ENCODE results near the gene MAP1S. TPM values are rescaled to one million over a fixed set of nuclear protein-coding genes. Genes with fewer than 3 reads are reported as not detected.

MAP1S gene
- total and polyA plus RNA-seq, 2 of the 13 experiments (the other 11 are each of a cell fraction or from before 2014, with no cell fraction given), result 3.8 to 7.3 TPM

- Histone ChIP-seq H4K20me1 (ENCODE audit: insufficient read depth, low read length) (no peaks in the 10 kb centered on the region), H3K4me3 (replicated peaks in 1 of 3; ENCODE audit: insufficient read depth in 1 of 3, low read depth in 2 of 3, low read length in 3 of 3) (no peak overlapping the region), H2AFZ (ENCODE audit: low read length) (no peak overlapping the region), H3K4me1 (ENCODE audit: insufficient read depth, low read length) (peaks cover 38% of the 10 kb centered on the region), H3K27me3 (ENCODE audit: control insufficient read depth in 1 of 2, insufficient read depth in 2 of 2, low read length in 2 of 2) (no peaks in the 10 kb centered on the region), H3K36me3 (replicated peaks in 1 of 2; ENCODE audit: control insufficient read depth in 1 of 2, insufficient read depth in 2 of 2, low read length in 2 of 2) (no peaks in the 10 kb centered on the region), H3K27ac (ENCODE audit: extremely low read length, insufficient read depth, low read length) (no peak overlapping the region), H3K9me3 (ENCODE audit: low read length) (no peaks in the 10 kb centered on the region), H3K4me2 (ENCODE audit: low read depth, low read length) (no peak overlapping the region), H3K79me2 (ENCODE audit: insufficient read depth, low read length) (no peaks in the 10 kb centered on the region), H3K9ac (ENCODE audit: insufficient read depth, low read depth, low read length) (no peak overlapping the region)
- 90% methylated on average over 1 of the region's 1 CpG for WGBS (ENCODE audit: low lambda C conversion rate)
- ChIA-PET CTCF (ENCODE audit: low intra/inter-chr PET ratio, low total read pairs) (no interaction called here), POLR2A (no interaction called here)
- DNase-seq (ENCODE audit: low spot score) (no peak), ATAC-seq (no peak), FAIRE-seq (no peak)
- no TSS peak for BruUV-seq (replicated peaks)
- intact Hi-C loops (cut with micrococcal nuclease; ENCODE audit: unreplicated experiment) (no loop called here), in situ Hi-C loops (cut with HindIII; ENCODE audit: extremely low pct_ligation_motif_present, low pct_unique_long_range_greater_than_20kb) (no loop called here)
- no peak for TF ChIP-seq DPF2 (CRISPR knock-in tag; IDR thresholded peaks at IDR 0.05; ENCODE audit: borderline replicate concordance, low read depth)
- TF ChIP-seq YY1 (IDR thresholded peaks at IDR 0.05; ENCODE audit: insufficient read depth, insufficient replicate concordance, low read depth, low read length), result no peak
- TF ChIP-seq GTF2F1 (IDR thresholded peaks at IDR 0.05; ENCODE audit: low read length), result no peak
- TF ChIP-seq ZNF589 (CRISPR knock-in tag; conservative IDR thresholded peaks at IDR 0.05), result no peak
- TF ChIP-seq EZH2 (conservative IDR thresholded peaks at IDR 0.05; ENCODE audit: low read depth, low read length), result no peak
These were observed 36.2 kb downstream of the MAP1S start for GRCh38 chr19:17755443-17755890.

DNA sequence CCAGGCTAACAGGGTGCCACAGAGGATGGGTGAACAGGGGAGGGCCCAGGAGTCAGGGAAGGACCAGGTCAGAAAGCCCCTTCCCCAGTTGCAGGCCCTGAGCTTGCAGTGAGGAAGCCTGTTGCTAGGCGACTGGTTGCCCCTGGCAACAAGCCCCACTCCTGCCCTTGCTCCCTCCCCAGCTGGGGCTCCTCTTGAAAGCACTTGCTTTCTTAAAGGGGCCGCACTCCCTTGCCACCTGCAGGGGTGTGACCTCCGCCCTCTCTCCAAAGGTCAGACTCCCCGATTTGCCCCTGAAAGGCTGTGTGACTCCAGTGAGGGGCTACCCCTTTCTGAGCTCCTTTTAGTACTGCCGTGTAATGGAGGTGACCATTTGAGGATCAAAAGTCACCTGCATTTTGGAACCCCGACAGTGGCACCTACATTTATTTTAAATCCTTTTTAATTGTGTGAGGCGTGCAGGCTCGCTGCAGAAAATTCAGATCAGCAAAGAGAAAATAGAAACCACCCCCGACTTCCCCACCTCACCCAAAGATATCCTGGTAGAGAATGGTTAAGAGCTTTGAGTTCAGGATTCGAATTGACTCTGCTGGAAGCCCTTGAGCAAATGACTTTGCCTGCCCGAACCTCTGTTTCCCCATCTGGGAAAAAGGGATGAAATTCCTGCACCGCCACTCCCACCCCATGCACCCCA, 36.8 kb downstream of the MAP1S start:
- Histone ChIP-seq H3K9ac (ENCODE audit: insufficient read depth, low read depth, low read length) (no peak overlapping the region), H3K9me3 (ENCODE audit: low read length) (no peaks in the 10 kb centered on the region), H2AFZ (ENCODE audit: low read length) (no peak overlapping the region), H3K4me3 (replicated peaks in 1 of 3; ENCODE audit: insufficient read depth in 1 of 3, low read depth in 2 of 3, low read length in 3 of 3) (no peak overlapping the region), H3K4me2 (ENCODE audit: low read depth, low read length) (no peak overlapping the region), H3K79me2 (ENCODE audit: insufficient read depth, low read length) (no peaks in the 10 kb centered on the region), H3K27ac (ENCODE audit: extremely low read length, insufficient read depth, low read length) (no peak overlapping the region), H3K36me3 (replicated peaks in 1 of 2; ENCODE audit: control insufficient read depth in 1 of 2, insufficient read depth in 2 of 2, low read length in 2 of 2) (no peaks in the 10 kb centered on the region), H3K27me3 (ENCODE audit: control insufficient read depth in 1 of 2, insufficient read depth in 2 of 2, low read length in 2 of 2) (no peaks in the 10 kb centered on the region), H3K4me1 (ENCODE audit: insufficient read depth, low read length) (peaks cover 33% of the 10 kb centered on the region), H4K20me1 (ENCODE audit: insufficient read depth, low read length) (no peaks in the 10 kb centered on the region)
- ChIA-PET POLR2A (no interaction called here), CTCF (ENCODE audit: low intra/inter-chr PET ratio, low total read pairs) (no interaction called here)
- no peak for DNase-seq (ENCODE audit: low spot score)
- in situ Hi-C loops (cut with HindIII; ENCODE audit: extremely low pct_ligation_motif_present, low pct_unique_long_range_greater_than_20kb), result no loop called here
- no peak for ATAC-seq
- FAIRE-seq, result no peak
- 83% methylated on average over 11 of the region's 12 CpGs for WGBS (ENCODE audit: low lambda C conversion rate)
- no TSS peak for BruUV-seq (replicated peaks)
- intact Hi-C loops (cut with micrococcal nuclease; ENCODE audit: unreplicated experiment), result no loop called here
- no peak for TF ChIP-seq ZNF761 (CRISPR knock-in tag; conservative IDR thresholded peaks at IDR 0.05)
- TF ChIP-seq ZNF260 (CRISPR knock-in tag; IDR thresholded peaks at IDR 0.05; ENCODE audit: borderline replicate concordance, low read depth), result no peak
- TF ChIP-seq ZNF83 (CRISPR knock-in tag; IDR thresholded peaks at IDR 0.05; ENCODE audit: borderline replicate concordance), result no peak
- TF ChIP-seq, protein P1, sequence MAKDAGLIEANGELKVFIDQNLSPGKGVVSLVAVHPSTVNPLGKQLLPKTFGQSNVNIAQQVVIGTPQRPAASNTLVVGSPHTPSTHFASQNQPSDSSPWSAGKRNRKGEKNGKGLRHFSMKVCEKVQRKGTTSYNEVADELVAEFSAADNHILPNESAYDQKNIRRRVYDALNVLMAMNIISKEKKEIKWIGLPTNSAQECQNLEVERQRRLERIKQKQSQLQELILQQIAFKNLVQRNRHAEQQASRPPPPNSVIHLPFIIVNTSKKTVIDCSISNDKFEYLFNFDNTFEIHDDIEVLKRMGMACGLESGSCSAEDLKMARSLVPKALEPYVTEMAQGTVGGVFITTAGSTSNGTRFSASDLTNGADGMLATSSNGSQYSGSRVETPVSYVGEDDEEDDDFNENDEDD (CRISPR knock-in tag; IDR thresholded peaks at IDR 0.05; ENCODE audit: borderline replicate concordance), result no peak
- 0 out of 3 replicates have a peak, but pooled peaks have one; percentile 20 for TF ChIP-seq MXI1 (IDR thresholded peaks at IDR 0.05; ENCODE audit: borderline replicate concordance, low read depth, low read length)
- TF ChIP-seq KDM1A (CRISPR knock-in tag; IDR thresholded peaks at IDR 0.05), result no peak
- no peak for TF ChIP-seq ZKSCAN8 (CRISPR knock-in tag; IDR thresholded peaks at IDR 0.05; ENCODE audit: borderline replicate concordance)
- peak; percentile 72 for TF ChIP-seq RFX1 (IDR thresholded peaks at IDR 0.05)
- TF ChIP-seq MTA1 (CRISPR knock-in tag; IDR thresholded peaks at IDR 0.05; ENCODE audit: borderline replicate concordance), result no peak
- no peak for TF ChIP-seq ZNF644 (CRISPR knock-in tag; IDR thresholded peaks at IDR 0.05; ENCODE audit: low read depth)
- no peak for TF ChIP-seq HOXA3 (CRISPR knock-in tag; IDR thresholded peaks at IDR 0.05)
- no peak for TF ChIP-seq ZNF382 (CRISPR knock-in tag; IDR thresholded peaks at IDR 0.05; ENCODE audit: borderline replicate concordance)
- no peak for TF ChIP-seq ADNP (CRISPR knock-in tag; IDR thresholded peaks at IDR 0.05)
- no peak for TF ChIP-seq ZNF569 (CRISPR knock-in tag; IDR thresholded peaks at IDR 0.05; ENCODE audit: borderline replicate concordance)
